B cell (primary cell): ENCODE results near the gene PTPRQ.

Source experiments
- CTCF ChIP-seq: fragments of 200-600 bp; IDR thresholded peaks from one replicate; pipeline ENCODE4 v1.8.0; 2022; ENCODE audit warnings: antibody characterized with exemption, mild to moderate bottlenecking
- EZH2 ChIP-seq: IDR thresholded peaks from 2 replicates; pipeline ENCODE4 v1.6.1; 2012; ENCODE audit warnings: borderline replicate concordance, low read depth, mild to moderate bottlenecking, moderate library complexity, low read length; ENCODE audit not compliant: insufficient read depth, poor library complexity, severe bottlenecking

GRCh38 chr12:80641936-80642335 is 197.9 kb downstream of the PTPRQ start:
- TF ChIP-seq CTCF (no peak), EZH2 (no peak)
